HEK293 (cell line): ENCODE measurements around the gene GNAZ.

Experiments used
- CTCF ChIP-seq: fragments of 450-650 bp; formaldehyde crosslinking; IDR thresholded peaks from 2 replicates; pipeline ENCODE4 v1.5.1; 2016; ENCODE audit warnings: missing biosample characterization, missing genetic modification characterization
- GLI4 ChIP-seq: fragments of 450-650 bp; formaldehyde crosslinking; IDR thresholded peaks from 2 replicates; pipeline ENCODE4 v1.5.1; 2016; ENCODE audit warnings: missing biosample characterization, missing genetic modification characterization
- ZBTB49 ChIP-seq: fragments of 450-650 bp; formaldehyde crosslinking; IDR thresholded peaks from 2 replicates; pipeline ENCODE4 v1.5.1; 2016; ENCODE audit warnings: missing biosample characterization, missing genetic modification characterization, low read depth
- ZNF146 ChIP-seq: fragments of 450-650 bp; formaldehyde crosslinking; IDR thresholded peaks from 2 replicates; pipeline ENCODE4 v1.5.1; 2016; ENCODE audit warnings: missing biosample characterization, missing genetic modification characterization
- ZNF24 ChIP-seq: fragments of 450-650 bp; formaldehyde crosslinking; IDR thresholded peaks from 2 replicates; pipeline ENCODE4 v1.5.1; 2016; ENCODE audit warnings: missing biosample characterization, missing genetic modification characterization
- ZNF433 ChIP-seq: fragments of 450-650 bp; formaldehyde crosslinking; IDR thresholded peaks from 2 replicates; pipeline ENCODE4 v1.5.1; 2016; ENCODE audit warnings: missing biosample characterization, missing genetic modification characterization, low read depth
- ZSCAN18 ChIP-seq: fragments of 450-650 bp; formaldehyde crosslinking; IDR thresholded peaks from 2 replicates; pipeline ENCODE4 v1.5.1; 2016; ENCODE audit warnings: missing biosample characterization, missing genetic modification characterization
- TF ChIP-seq, protein P1 (sequence below): fragments of 450-650 bp; formaldehyde crosslinking; IDR thresholded peaks from 2 replicates; pipeline ENCODE4 v1.5.1; 2016; ENCODE audit warnings: missing biosample characterization, missing genetic modification characterization

GRCh38 chr22:23118647-23119493 lies 48.6 kb downstream of the GNAZ start:
- TF ChIP-seq ZNF24 (tag by site-specific recombination) (no peak), ZNF146 (tag by site-specific recombination) (no peak), ZSCAN18 (tag by site-specific recombination) (no peak), ZNF433 (tag by site-specific recombination) (no peak), GLI4 (tag by site-specific recombination) (no peak), ZBTB49 (tag by site-specific recombination) (no peak), CTCF (no peak)
- TF ChIP-seq, protein P1, sequence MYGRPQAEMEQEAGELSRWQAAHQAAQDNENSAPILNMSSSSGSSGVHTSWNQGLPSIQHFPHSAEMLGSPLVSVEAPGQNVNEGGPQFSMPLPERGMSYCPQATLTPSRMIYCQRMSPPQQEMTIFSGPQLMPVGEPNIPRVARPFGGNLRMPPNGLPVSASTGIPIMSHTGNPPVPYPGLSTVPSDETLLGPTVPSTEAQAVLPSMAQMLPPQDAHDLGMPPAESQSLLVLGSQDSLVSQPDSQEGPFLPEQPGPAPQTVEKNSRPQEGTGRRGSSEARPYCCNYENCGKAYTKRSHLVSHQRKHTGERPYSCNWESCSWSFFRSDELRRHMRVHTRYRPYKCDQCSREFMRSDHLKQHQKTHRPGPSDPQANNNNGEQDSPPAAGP (tag by site-specific recombination), result no peak
